PC-3 (cell line): ENCODE data around the gene HOXD3.

Experiments
- EZH2phosphoT487 ChIP-seq: fragments of 300-600 bp; sonication (generic); IDR thresholded peaks from 2 replicates; pipeline ENCODE4 v1.6.1; 2018; ENCODE audit warnings: mild to moderate bottlenecking, antibody characterized with exemption, low read length, borderline replicate concordance
- TF ChIP-seq, protein P1 (sequence below): fragments of 300-600 bp; sonication (generic); conservative IDR thresholded peaks from 2 replicates; pipeline ENCODE4 v1.5.1; 2017; ENCODE audit warnings: antibody characterized with exemption, low read depth, mild to moderate bottlenecking, low read length

DNA sequence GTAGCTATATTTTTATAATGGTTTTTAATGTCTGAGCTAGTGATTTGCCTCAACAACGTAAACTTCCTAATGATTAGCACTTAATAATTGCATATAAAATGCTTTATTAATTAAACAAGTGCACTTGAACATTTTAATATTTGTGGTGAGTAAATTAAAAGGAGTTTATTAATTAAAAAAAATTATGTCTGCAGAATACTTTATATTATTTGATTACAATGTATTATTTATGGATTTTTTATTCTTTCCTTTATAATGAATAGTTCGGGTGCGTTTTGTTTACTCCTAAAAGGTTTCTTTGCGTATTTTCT is 25.3 kb upstream of the HOXD3 start:
- TF ChIP-seq, protein P1, sequence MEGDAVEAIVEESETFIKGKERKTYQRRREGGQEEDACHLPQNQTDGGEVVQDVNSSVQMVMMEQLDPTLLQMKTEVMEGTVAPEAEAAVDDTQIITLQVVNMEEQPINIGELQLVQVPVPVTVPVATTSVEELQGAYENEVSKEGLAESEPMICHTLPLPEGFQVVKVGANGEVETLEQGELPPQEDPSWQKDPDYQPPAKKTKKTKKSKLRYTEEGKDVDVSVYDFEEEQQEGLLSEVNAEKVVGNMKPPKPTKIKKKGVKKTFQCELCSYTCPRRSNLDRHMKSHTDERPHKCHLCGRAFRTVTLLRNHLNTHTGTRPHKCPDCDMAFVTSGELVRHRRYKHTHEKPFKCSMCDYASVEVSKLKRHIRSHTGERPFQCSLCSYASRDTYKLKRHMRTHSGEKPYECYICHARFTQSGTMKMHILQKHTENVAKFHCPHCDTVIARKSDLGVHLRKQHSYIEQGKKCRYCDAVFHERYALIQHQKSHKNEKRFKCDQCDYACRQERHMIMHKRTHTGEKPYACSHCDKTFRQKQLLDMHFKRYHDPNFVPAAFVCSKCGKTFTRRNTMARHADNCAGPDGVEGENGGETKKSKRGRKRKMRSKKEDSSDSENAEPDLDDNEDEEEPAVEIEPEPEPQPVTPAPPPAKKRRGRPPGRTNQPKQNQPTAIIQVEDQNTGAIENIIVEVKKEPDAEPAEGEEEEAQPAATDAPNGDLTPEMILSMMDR: no peak
- no peak for TF ChIP-seq EZH2phosphoT487
